Measurements from ENCODE around the gene LST1. TPM values are rescaled to one million over a fixed set of nuclear protein-coding genes. Genes with fewer than 3 reads are reported as not detected.
"Not testable (repeated sequence)": the region's sequence is repeated elsewhere in the genome, so short reads cannot be mapped to it uniquely, and the experiment has no call there.

Gene LST1
- total RNA-seq, result 10 to 100 TPM in 1 of 2 donors, 1 to 10 TPM in 1; 8.1 to 28.7 TPM

DNA sequence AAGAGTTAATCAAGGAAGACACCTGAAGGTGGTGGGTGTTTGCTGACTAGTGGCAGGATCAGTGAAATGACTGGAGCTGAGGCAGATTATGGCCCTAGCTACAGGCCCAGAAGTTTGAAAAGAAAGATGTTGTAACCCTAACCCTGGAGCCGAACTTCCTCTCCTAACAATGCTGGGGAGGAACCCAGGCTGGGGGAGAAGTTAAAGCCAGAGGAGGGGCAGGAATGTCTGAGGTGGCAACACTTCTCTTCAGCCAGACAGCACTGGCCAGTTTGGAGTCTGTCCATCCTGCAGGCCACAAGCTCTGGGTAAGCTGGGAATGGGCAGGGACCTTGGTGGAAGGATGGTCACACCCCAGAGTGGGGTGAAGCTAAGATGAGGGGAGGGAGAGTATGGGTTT, at the start of gene LST1:
Gene LST1 (plus strand): TSS at position 270 of the 400 bp plus-strand sequence. CDS start 1,023 bp downstream, outside the sequence.
- ATAC-seq (replicated peaks), result no peak
- Mint-ChIP-seq H3K36me3 (ENCODE audit: low read depth) (peaks cover 20% of the 10 kb centered on the region), H3K27ac (peak within 1 kb of the TSS; percentile 78), H3K27me3 (no peaks in the 10 kb centered on the region), H3K9me3 (no peaks in the 10 kb centered on the region), H3K4me1 (peaks cover 34% of the 10 kb centered on the region), H3K4me3 (peak within 1 kb of the TSS; percentile 82)

DNA sequence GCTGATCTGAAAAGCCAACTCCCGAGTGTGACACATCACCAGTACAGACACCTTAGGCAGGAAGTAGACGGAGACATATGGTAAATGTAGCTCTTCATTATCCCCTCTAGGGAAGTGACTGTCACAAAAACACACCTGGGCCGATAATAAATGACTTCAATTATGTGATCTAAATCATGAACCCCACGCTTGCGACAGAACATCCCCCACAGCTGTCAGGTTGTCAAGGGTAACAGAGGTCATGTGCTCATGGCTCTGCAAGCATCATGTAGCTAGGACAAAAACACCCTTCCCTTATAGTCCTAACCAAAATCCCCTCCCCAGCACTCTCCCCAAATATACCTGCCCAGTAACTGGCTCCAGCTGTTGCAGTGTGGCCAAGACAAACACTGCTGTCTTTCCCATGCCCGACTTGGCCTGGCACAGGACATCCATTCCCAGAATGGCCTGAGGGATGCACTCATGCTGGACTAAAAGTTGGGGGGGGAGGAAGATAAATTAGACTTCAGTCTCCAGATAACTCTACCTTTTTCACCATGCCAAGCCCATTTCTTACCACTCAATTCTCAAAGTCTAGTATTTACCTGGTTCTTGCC, 47.2 kb upstream of the LST1 start:
- Mint-ChIP-seq H3K27ac (peak overlapping the region; percentile 98), H3K27me3 (no peaks in the 10 kb centered on the region), H3K9me3 (no peaks in the 10 kb centered on the region), H3K36me3 (ENCODE audit: low read depth) (peaks cover 85% of the 10 kb centered on the region), H3K4me3 (peak overlapping the region; percentile 99), H3K4me1 (peaks cover 33% of the 10 kb centered on the region)
- ATAC-seq (replicated peaks), result no peak

DNA sequence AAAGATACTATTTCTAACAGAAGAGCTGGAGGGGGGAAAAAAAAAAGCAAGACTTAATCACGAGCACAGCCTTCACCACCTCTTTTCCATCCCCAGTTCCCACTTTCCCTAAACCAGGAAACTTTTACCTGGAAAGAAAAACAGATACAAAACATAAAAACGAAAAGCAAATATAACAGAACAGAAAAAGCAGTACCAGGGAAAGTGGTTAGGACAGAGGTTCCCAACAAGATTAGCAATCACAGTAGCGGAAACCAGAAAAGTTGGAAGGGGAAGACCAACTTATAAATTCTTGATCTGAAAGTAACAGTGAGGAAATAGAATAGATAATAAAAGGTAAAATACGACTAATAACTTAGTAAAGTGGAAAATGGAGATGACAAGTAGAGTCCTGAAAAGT, 45.4 kb upstream of the LST1 start:
- H3K4me3 Mint-ChIP-seq, result peak overlapping the region; percentile 99
- no peak for ATAC-seq (replicated peaks)
- peak overlapping the region; percentile 98 for H3K27ac Mint-ChIP-seq
- H3K27me3 Mint-ChIP-seq, result no peaks in the 10 kb centered on the region
- H3K4me1 Mint-ChIP-seq, result peaks cover 34% of the 10 kb centered on the region
- no peaks in the 10 kb centered on the region for H3K9me3 Mint-ChIP-seq
- H3K36me3 Mint-ChIP-seq (ENCODE audit: low read depth), result peaks cover 68% of the 10 kb centered on the region

DNA sequence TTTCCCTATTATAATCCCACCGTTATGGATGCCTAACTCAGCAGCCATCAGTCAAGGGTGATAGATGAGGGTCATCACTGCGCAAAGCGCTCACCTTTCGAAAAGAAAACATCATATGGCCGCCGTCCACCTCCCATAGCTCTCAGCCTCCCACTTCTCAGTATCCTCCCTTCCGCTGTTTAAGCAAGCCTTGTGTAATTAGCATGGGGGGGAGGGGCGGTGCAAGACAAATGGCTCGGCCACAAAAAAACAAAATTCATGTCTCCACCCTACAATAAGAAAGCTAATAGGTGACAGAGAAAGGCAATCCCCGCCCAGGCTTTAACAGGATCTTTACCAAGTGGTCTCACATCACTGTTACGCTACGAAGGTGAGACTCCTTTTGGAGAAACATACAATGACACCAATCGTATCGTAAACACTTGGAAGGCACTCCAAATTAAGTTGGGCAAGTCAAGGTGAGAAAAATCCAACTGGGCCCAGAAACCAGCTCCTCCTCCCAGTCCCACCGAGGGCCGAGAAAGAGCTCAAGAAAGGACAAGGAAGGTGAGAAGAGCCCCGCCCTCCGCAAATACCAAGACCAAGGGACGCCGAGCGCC, 44.9 kb upstream of the LST1 start:
- H3K4me3 Mint-ChIP-seq, result peak overlapping the region; percentile 99
- H3K4me1 Mint-ChIP-seq, result peaks cover 33% of the 10 kb centered on the region
- no peaks in the 10 kb centered on the region for H3K9me3 Mint-ChIP-seq

DNA sequence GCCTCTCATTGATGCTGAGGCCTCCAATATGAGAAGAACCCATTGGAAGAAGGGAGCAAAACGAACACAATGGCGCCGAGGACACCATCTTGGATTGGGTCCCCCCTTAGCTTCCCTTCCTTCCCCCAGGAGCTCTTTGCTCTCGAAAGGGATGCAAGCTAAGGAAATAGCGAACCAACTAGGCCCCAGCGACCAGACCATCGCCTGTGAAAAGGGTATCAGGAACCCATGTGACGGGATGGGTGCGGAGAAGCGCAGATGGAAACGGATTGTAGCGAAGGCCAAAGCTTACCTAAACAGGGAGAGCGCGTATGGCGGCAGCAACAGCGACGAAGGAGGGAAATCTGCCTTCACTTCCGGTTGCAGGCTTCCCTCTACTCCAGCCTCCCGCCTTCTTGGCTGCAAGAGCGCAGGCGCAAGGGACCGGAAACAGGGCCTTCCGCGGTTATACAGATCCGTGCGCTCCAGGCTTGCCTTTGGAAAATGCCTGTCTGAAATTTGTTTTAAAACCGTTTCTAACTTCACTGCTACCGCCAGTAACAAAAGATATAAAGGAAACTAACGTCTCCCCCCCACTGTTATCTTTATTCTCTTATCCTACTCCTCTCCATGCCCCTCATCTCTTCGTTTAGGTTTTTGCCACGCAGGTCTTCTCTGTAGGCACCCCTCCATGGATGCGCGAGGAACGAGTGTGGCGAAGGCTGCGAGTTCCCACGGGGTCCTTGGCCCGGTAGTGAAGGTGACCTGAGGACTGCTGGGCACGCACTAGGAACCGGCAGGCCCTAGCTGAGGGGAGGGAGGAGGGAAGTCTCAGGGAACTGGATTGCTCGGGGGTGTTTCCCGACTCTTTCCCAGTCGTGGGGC, 44.2 kb upstream of the LST1 start, which contains the start of gene DDX39B:
Gene DDX39B (minus strand): TSS at position 346 of the 864 bp plus-strand sequence. CDS start 1,471 bp downstream, outside the sequence.
- peak within 1 kb of the TSS; percentile 98 for H3K27ac Mint-ChIP-seq
- H3K4me3 Mint-ChIP-seq, result peak within 1 kb of the TSS; percentile 99
- peak; percentile 80 for ATAC-seq (replicated peaks)
- H3K36me3 Mint-ChIP-seq (ENCODE audit: low read depth), result peaks cover 56% of the 10 kb centered on the region
- no peaks in the 10 kb centered on the region for H3K27me3 Mint-ChIP-seq
- no peaks in the 10 kb centered on the region for H3K9me3 Mint-ChIP-seq
- peaks cover 35% of the 10 kb centered on the region for H3K4me1 Mint-ChIP-seq

More for the DNA sequence above, 44.9 kb upstream of the LST1 start:
- peak overlapping the region; percentile 98 for H3K27ac Mint-ChIP-seq
- ATAC-seq (replicated peaks), result peak; percentile 31
- no peaks in the 10 kb centered on the region for H3K27me3 Mint-ChIP-seq
- peaks cover 63% of the 10 kb centered on the region for H3K36me3 Mint-ChIP-seq (ENCODE audit: low read depth)

DNA sequence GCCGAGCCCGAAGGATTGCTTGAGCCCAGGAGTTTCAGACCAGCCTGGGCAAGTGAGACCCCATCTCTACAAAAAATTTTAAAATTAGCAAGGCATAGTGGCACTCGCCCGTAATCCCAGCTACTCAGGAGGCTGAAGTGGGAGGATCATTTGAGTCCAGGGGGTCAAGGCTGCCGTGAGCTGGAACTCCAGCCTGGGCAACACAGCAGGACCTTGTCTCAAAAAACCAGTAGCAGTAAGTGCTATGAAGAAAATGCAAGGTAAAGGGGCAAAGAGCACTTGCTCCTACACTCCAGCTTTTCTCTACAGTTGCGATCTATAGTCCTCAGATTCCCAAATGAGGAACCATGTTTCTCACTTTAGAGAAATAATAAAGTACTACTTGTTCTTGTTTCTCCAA, 42.4 kb upstream of the LST1 start:
- H3K4me3 Mint-ChIP-seq, result peak overlapping the region; percentile 99
- no peak for ATAC-seq (replicated peaks)
- peaks cover 31% of the 10 kb centered on the region for H3K4me1 Mint-ChIP-seq
- no peak overlapping the region for H3K27ac Mint-ChIP-seq
- no peaks in the 10 kb centered on the region for H3K9me3 Mint-ChIP-seq
- no peaks in the 10 kb centered on the region for H3K27me3 Mint-ChIP-seq
- H3K36me3 Mint-ChIP-seq (ENCODE audit: low read depth), result peaks cover 52% of the 10 kb centered on the region

DNA sequence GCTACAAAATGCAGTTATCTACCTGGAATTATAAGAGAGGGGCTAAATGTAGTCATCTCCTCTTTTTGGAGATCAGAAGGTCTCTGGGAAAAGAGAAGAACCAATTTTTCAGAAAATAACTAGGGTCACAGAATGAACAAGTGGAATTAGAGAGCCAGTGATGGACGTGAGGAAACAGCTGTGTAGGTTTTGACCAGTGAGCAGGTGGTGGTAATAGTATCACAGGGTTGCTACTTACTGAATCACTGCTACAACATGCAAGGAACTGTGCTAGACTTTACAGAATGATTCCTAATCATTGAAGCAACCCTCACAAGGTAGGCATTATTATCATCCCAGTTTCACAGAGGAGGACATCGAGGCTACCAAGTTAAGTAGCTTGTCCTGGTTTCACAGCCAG, 41.4 kb upstream of the LST1 start:
- Mint-ChIP-seq H3K4me1 (peaks cover 21% of the 10 kb centered on the region), H3K27me3 (no peaks in the 10 kb centered on the region), H3K4me3 (no peak overlapping the region), H3K27ac (no peak overlapping the region), H3K9me3 (no peaks in the 10 kb centered on the region), H3K36me3 (ENCODE audit: low read depth) (peaks cover 52% of the 10 kb centered on the region)
- no peak for ATAC-seq (replicated peaks)

DNA sequence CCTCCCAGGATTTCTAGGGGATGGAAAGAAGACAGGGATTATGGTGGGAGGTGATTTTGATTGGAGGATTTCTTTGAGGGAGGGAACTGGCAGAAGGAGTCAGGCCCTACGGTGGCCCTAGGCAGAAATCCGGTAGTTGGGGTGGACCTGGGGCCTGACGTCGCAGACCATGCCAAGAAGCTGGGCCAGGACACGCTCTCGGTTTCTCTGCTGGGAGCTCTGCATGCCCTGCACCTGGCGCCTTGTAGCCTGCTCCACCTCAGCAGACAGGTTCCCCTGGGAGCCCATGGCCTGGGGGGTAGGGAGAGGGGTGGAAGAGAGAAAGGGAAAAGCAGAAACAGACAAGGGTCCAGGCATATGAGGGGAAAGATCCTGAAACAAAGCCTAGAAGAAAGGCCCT, 40.8 kb upstream of the LST1 start:
- no peak for ATAC-seq (replicated peaks)
- peaks cover 15% of the 10 kb centered on the region for H3K4me1 Mint-ChIP-seq
- H3K9me3 Mint-ChIP-seq, result no peaks in the 10 kb centered on the region
- peak overlapping the region; percentile 88 for H3K4me3 Mint-ChIP-seq
- peaks cover 52% of the 10 kb centered on the region for H3K36me3 Mint-ChIP-seq (ENCODE audit: low read depth)
- H3K27ac Mint-ChIP-seq, result peak overlapping the region; percentile 7
- no peaks in the 10 kb centered on the region for H3K27me3 Mint-ChIP-seq

DNA sequence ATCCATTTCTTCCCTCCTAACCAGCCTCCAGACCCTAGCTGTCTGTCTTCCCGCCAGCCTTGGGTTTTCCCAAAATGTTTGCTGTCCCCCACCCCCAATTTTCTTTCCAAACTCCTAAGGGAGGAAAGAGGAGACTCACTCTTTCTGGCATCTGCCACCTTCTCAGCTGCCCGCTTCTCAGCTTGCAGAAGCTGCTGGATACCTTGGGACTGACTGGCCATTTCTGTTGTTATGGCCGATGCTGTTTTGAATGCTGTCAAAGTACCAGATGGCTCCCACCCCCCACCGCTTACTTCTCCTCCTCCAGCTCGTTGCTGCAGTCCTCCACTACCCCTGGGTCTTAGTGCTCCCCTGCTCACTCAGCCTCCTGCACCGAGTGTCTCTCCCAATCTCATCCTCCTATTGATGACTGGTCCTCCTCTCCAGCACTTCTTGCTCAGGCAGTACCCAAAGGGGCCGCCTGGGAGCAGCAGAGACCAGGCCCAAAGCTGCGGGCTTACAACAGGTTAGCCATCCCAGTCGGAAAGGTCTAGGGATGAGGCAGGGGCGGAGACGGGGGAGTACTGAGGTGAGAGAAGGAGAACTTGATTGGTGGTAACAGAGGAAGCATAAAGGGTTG, 39.6 kb upstream of the LST1 start, which contains the start of gene ATP6V1G2:
Gene ATP6V1G2 (minus strand): TSS at position 270 of the 619 bp plus-strand sequence. CDS start 49 bp downstream, at position 221.
- ATAC-seq (replicated peaks), result peak; percentile 69
- Mint-ChIP-seq H3K36me3 (ENCODE audit: low read depth) (peaks cover 52% of the 10 kb centered on the region), H3K27ac (peak within 1 kb of the TSS; percentile 87), H3K4me1 (peaks cover 13% of the 10 kb centered on the region), H3K27me3 (no peaks in the 10 kb centered on the region), H3K9me3 (no peaks in the 10 kb centered on the region), H3K4me3 (peak within 1 kb of the TSS; percentile 88)

DNA sequence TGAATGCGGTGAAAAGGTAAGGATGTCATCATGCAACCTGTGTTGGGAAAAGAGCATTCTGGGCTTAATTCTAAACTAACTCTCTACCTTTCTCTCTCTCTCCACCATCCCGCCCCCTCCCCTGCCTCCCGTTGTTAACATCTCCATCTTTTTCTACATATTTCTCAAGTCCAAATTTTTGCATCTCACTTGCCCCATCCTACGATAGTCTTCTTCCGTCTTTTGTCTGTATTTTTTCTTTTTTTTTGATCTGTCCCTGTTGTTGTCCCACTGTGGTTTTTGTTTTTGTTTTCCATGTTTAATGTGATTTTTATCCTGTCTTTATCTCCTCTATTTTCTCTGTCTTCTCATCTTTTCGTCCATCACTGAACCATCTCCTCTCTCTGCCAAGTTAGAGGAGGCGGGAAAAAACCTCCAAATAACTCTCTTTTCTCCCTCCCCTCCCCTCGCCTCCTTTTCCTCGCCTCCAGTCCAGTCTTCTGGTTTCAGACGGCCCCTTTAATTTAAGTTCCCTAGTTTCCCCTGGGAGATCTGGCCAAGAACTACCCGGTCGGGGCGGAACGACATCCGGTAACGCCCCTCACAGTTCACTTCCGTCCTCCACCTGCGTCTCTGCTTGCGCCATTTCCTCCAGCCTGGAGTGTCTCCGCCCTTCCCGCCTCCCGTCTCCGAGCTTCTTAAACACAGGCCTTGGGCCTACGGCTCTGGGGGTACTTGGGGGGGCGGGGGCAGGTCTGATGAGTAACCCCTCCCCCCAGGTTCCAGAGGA, 38.9 kb upstream of the LST1 start, which contains the start of gene NFKBIL1:
Gene NFKBIL1 (plus strand): TSS at position 651 of the 769 bp plus-strand sequence. CDS start 87 bp downstream, at position 738.
- H3K4me1 Mint-ChIP-seq, result peaks cover 13% of the 10 kb centered on the region
- ATAC-seq (replicated peaks), result peak; percentile 90
- H3K27me3 Mint-ChIP-seq, result no peaks in the 10 kb centered on the region
- H3K27ac Mint-ChIP-seq, result peak within 1 kb of the TSS; percentile 87
- H3K9me3 Mint-ChIP-seq, result no peaks in the 10 kb centered on the region
- H3K36me3 Mint-ChIP-seq (ENCODE audit: low read depth), result peaks cover 50% of the 10 kb centered on the region
- peak within 1 kb of the TSS; percentile 88 for H3K4me3 Mint-ChIP-seq

DNA sequence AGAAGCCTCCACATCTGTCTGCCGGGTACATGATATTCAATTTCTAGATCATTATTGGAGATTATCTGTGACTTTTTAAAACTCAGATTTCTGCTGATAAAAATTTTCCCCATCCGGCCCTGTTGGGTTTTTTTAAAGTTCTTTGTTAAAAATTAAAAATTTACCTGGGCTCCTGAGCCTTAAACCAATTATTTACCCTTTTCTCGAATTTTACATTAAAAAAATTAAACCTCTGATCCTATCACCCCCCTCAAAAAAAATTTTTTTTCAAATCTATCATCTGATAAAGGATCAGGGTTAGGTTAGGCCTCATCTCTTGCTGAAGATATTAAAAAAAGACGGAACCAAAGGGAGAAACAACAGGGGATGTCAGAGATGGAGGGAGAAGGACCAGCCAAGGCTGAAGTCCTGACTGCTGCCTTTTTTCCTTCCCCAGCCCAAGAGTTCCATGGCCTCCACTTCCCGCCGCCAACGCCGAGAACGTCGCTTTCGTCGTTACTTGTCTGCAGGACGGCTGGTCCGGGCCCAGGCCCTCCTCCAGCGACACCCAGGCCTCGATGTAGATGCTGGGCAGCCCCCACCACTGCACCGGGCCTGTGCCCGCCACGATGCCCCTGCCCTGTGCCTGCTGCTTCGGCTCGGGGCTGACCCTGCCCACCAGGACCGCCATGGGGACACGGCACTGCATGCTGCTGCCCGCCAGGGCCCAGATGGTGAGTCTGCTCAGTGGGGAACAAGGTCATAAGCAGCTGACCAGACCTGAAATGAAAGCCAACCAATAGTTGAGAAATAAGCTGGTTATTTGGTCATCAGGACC, 38.1 kb upstream of the LST1 start:
- Mint-ChIP-seq H3K4me3 (peak overlapping the region; percentile 88), H3K27ac (peak overlapping the region; percentile 87), H3K36me3 (ENCODE audit: low read depth) (peaks cover 51% of the 10 kb centered on the region), H3K27me3 (no peaks in the 10 kb centered on the region), H3K9me3 (no peaks in the 10 kb centered on the region), H3K4me1 (peaks cover 13% of the 10 kb centered on the region)
- no peak for ATAC-seq (replicated peaks)

DNA sequence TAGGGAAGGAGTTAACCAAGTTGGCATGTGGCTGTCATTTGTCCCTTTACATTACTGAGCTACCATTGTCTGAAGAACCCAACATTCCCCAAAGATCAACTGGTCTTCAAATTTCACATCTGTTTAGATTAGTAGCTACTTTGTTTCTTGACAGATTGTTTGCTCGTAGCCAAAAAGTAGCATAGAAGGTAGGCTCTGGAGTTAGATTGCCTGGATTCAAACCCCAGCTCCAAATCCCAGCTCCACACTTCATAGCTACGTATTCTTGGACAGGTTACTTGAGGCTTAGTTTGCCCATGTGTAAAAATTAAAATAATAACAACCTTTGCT, 37.6 kb upstream of the LST1 start:
- Mint-ChIP-seq H3K9me3 (no peaks in the 10 kb centered on the region), H3K4me3 (peak overlapping the region; percentile 88), H3K36me3 (ENCODE audit: low read depth) (peaks cover 57% of the 10 kb centered on the region), H3K27ac (no peak overlapping the region), H3K27me3 (no peaks in the 10 kb centered on the region), H3K4me1 (peaks cover 13% of the 10 kb centered on the region)
- ATAC-seq (replicated peaks), result no peak

DNA sequence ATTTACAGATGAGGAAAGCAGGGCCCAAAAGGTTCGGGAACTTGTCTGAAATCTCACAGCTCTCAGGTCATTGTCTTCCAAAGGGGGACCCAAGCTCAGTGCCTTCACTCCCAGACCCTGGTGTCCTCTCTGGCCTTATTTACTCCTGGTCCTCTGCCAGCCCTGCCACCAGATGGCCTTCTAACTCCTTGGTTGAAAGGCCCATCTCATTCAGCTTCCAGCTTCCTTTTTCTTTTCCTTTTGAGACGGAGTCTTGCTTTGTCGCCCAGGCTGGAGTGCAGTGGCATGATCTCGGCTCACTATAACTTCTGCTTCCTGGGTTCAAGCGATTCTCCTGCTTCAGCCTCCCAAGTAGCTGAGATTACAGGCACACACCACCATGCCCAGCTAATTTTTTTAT, 34.7 kb upstream of the LST1 start:
- not testable (repeated sequence) for H3K9me3 Mint-ChIP-seq, H3K27me3 Mint-ChIP-seq, H3K4me1 Mint-ChIP-seq
- Mint-ChIP-seq H3K27ac (peak overlapping the region; percentile 20), H3K36me3 (ENCODE audit: low read depth) (peaks cover 68% of the 10 kb centered on the region), H3K4me3 (peak overlapping the region; percentile 62)
- peak; percentile 27 for ATAC-seq (replicated peaks)

All from activated T-helper 17 cell treated with anti-CD3 and anti-CD28 coated beads, Interleukin-2, amount 50 U/mL, for 72 hours (primary cell).